Medulla oblongata (tissue), 1 donor: ENCODE data around the gene GALR3.

Experiments
- DNase-seq: peaks from one replicate; pipeline ENCODE4 v3.0.0-alpha.2; 2015; ENCODE audit errors: extremely low spot score

GALR3 gene

DNA sequence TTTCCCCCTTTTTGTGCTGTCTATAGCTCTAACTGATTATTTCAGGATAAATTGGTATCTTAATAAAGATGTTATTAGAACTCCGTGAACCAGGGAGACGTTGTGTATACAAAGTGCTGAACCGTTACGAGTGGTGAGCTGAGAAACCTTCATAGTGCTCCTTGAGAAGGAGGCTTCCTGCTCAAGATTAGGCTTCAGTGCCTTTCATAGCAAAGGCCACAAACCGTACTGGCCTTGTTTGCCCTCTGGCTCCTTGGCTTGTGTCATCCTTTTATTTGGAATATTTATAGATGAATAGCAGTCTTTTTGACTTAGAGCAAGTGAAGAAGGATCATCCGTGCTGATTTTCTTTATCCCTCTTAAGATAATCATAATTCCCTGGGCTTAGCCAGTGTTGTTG is 42.3 kb downstream of the GALR3 start:
- DNase-seq = no peak

GRCh38 chr22:37870273-37870672 is 47.1 kb downstream of the GALR3 start:
- DNase-seq = no peak
